GM20431 (cell line): Measurements from ENCODE around the gene C16orf74.

Source experiments
- in situ Hi-C: fragments of 300-500 bp; cut with MseI, MboI; formaldehyde crosslinking; loops from one replicate; pipeline ENCODE4 v1.15.0; 2020; ENCODE audit warnings: low sequenced_read_pairs; ENCODE audit not compliant: unreplicated experiment

The C16orf74 gene

DNA sequence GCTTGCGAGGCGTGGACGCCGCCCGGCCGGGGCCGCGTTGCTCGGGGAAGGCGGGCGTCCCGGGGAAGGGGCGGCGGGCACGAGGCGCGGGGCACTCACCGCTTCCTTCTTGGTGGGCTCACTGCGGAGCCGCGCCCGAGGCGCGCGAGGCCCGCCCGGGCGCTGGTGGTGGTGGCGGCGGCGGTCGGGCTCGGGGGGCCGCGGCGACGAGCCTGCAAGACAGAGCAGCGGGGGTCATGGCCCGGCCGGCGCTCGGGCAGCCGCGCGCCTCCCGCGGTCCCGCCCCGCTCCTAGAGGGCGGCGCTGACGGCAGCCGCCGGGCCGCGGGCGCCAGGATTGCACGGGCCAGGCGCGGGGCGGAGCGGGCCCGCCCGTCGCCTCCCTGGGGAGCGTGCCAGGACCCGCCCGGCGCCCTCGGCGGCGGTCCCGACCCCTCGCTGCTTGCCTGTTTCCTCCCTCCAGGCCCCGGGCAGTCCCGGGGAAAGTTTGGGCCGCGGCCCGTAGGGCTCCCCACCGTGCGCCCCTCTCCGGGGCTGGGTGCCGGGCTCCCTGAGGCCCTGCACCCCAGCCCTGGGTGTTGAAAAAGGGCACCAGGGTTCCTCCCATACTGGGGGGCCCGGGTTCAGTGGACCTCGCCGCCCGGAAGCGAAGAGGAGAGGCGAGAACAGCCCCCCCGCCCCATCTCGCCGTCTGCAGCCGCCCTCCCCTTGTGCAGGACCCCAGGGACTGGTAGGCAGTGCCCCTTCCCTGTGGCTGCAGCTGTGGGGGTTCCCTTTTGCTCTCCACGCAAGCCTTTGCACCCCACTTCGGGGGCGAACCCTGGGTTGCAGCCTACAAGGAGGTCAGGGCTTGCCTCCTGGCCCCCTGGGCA, at the start of gene C16orf74:
Gene C16orf74 (minus strand): TSS at position 270 of the 871 bp plus-strand sequence. CDS start 15,879 bp downstream, outside the sequence.
- in situ Hi-C loops: no loop called here

DNA sequence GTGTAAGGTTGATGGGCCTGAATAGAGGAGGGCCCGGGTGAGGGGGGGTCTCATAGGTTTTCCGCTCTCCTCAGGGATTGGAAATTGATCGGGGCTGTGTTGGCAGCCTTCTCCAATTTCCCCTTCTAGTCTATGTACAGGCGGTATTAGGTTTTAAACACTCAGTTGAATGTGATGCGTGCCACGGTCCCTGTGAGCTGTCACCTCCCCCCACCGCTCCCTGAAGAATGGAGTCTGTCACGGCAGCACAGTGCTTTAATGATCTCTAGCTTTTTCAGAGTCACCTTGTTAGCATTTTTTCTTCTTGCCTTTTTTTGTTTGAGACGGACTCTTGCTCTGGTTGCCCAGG, 49.4 kb upstream of the C16orf74 start:
- in situ Hi-C loops: loop anchor here (25.0 kb wide), 1 partner anchor 712 kb away; the partner anchor contains the start of gene FOXF1

DNA sequence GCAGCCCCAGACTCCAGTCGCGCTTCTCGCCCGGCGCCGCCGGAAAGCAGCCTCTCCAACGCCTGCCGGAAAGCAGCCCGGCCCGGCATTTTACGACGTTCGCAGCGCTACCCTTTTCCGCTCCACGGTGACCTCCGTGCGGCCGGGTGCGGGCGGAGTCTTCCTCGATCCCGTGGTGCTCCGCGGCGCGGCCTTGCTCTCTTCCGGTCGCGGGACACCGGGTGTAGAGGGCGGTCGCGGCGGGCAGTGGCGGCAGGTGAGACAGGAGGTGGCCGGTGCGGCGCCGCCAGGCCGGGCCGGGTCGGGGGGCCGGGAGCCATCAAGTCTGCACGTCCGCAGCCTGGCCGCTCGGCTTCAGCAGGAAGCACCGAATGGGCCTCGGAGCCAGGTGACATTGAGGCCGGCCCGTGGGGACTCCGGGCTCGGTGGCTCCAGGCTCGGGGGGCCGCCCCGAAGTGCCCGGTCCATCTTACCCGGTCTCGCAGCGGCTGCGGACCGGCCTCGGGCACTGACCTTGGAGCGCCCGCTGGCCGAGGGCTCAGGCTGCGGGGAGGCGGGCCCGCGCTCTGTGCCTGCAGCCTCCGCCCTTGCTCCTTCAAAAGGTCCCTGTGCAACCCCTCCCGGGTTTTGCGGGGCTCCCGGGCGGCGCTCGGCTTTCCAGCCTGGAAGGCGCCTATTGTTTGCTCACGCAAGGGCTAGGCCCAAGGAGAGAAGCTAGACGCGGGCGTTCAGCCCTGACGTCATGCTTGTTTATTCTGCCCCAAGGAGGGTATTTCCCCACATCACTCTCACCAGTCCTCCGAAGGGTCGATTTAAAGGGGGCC, 48.8 kb upstream of the C16orf74 start, which contains the start of the genes COX4I1 and EMC8:
Gene COX4I1 (plus strand): TSS at position 199 of the 824 bp plus-strand sequence. CDS start 1,511 bp downstream, outside the sequence.
Gene EMC8 (minus strand): TSS at position 48 of the 824 bp plus-strand sequence. CDS start 249 bp downstream, outside the sequence.
- in situ Hi-C loops: loop anchor here (25.0 kb wide), 1 partner anchor 713 kb away; the partner anchor contains the start of gene FOXF1

DNA sequence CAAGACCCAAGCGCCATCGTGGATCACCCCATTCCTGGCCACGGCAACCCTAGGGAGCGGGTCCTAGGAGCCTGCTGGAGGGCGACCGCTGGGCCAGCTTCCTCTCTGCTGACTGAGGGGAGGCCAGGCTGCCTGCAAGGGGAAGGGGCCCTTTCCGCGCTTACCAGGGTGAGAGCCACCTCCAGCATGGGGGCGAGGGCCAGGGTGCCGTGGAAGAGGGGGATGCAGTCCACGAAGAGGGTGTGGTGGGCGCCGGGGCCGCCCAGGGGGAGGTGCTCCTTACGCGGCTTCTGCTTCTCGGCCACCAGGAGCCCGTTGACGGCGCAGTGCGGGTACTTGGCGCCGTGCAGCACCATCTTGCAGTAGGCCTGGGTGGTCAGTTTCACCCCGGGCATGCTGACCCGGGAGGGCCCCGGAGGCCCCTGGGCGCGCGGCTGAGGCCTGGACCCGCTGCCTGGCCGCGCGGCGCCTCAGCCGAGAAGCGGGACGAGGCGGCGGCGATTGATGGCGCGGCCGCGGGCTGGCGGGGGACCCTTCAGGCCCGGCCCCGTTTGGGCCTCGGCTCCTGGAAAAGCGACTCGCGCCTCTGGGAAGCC, 48.1 kb upstream of the C16orf74 start:
- in situ Hi-C loops: no loop called here

DNA sequence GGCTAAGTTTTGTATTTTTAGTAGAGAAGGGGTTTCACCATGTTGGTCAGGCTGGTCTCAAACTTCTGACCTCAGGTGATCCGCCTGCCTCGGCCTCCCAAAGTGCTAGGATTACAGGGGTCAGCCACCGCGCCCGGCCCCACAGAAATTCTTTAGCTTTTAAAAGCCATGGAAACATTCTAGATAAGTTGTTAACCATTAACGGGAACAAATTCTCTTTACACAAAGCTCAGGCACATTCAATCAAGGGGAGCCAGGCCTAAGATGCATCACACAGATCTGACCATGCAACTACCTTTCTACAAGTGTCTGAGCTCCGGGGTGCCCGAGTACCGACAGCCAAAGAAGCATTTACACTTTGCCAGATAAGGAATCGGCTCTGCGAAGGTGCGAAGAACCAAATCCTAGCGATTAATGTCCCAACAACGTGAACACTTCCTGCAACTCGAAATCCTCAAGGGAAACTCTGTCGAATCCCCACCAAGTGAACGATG, 47.4 kb upstream of the C16orf74 start:
- in situ Hi-C loops: no loop called here

DNA sequence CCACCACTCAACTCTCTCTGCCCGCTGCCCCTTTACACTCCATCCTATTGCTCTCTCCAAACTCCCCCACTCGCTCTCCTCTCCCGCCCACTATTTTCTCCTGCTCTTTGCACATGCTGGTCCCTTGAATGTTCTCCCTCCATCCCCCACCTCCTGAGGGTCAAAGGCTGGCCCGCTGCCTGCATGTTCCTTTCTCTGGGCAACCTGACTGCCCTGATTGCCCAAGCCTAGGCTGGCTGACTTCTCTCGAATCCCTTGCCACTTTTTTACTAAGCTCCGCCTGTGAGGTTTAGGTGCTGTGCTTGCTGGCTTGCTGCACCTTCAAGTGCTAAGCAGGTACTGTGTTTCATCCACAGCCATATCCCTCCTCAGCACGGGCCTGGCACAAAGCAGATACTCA, 45.7 kb upstream of the C16orf74 start:
- in situ Hi-C loops: no loop called here

DNA sequence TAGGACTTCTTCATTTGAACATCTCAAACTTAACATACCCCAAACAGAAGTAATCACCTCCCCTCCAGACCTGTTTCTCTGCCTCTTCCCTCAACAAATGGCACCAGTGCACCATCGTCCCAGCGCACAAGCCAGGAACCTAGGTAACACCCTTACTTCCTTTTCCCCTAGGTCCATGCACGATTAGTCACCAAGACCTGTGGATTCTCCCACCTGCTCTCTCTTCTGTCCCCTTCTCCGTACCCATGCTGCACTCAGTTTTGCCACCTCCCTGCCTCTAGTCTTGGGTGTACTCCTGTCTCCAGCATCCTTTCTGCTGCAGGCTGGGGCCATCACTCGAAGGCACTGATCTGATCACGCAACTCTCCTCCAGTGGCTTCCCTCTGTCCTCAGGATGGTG, 45.3 kb upstream of the C16orf74 start:
- in situ Hi-C loops: no loop called here

DNA sequence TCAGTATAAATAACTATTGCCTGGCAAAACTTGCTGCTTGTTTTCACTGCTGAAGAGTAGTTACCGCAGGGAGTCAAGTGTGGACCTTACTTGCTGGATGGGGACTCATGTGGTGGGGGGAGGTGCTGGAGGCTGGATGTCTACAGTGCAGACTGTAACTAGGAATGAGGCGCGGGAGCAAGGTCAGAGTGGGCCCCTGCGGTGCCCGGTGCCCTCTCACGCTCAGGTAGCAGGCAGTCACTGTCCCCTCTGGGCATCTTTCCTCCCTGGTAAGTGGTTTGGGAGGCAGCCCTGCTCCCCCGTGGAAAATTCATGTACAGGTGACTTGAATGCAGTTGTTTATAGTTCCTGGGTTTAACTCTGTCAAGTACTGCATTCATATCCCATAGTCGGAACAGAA, 43.8 kb upstream of the C16orf74 start:
- in situ Hi-C loops: no loop called here

DNA sequence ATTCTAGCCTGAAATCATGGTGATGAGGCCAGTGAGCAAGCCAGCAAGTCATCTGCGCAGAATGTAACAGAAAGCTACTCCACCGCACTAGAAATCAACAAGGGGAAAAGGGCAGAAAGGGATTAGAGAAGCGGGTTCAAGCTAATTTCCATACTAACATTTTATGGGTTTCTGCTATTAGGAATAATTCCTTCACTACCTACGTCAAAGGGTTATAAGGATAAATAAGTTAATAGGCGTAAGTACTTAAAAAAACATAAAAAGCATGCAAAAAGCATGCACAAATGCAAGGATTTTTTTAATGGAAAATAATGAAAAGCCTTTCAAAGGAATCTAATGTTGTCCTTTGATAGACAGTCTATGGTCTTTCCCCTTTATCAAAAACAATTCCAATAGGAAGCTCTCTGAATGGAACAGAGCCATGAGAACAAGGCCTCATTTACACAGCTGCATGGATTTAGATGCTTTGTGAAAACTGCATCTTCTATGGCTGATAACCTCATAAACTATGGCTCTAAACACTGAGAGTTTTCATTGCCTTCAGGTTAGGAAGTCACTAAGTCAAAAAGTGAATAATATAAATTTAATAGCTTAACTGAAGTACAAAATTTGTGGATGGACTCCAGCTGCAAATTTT, 42.9 kb upstream of the C16orf74 start:
- in situ Hi-C loops: no loop called here

DNA sequence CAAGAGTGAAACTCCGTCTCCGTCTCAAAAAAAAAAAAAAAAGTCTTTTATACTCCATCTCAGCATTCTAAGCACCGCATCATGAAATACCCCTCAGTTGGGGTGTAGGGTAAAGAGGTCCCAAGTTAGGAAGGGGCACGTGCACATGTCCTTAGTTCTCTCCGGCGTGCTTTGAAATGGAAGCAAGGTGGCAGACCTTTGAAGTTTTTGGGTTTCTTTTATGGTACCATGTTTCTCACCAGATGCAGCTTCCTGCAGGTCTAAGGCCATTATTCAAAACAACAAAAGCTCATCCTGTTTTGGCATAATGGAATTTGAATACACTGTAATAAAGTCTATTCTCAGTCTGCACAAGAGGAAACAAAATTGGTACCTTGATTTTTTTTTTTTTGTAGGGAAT, 38.9 kb upstream of the C16orf74 start:
- in situ Hi-C loops: no loop called here

DNA sequence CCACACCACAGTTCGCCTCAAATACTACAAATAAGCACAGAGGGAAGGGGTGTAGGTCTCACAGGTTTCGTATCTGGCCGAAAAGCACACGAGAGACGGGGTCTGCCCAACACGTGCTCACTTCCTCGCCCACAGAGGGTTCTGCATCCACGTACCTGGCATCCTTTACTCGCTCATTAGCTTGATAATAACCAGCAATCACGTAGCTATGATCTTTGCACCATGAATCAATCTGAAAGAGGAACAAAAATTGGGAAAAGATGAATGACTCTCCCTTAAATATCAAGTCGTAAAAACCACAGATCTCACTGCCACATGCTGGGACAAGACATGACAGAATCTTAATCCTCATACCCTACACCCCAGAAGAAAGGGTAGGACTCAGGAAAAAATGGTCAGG, 37.9 kb upstream of the C16orf74 start:
- in situ Hi-C loops: no loop called here

DNA sequence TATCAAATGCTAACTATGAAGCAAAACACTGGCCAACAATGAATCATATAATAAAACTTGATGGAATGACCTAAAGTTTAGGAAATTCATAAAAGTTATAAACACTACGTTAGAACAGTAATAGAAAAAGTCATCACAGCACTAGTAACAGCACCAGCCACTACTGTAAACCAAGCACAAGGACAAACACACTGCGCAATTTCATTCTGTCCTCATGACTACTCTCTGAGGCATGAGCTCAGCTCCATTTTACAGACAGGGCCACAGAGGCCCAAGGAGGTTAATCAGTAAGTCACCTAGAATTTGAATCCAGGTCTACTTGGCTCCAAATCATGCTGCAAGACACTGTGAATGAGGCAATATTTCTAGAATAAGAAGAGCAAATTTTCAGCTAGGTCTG, 35.0 kb upstream of the C16orf74 start:
- in situ Hi-C loops: no loop called here

DNA sequence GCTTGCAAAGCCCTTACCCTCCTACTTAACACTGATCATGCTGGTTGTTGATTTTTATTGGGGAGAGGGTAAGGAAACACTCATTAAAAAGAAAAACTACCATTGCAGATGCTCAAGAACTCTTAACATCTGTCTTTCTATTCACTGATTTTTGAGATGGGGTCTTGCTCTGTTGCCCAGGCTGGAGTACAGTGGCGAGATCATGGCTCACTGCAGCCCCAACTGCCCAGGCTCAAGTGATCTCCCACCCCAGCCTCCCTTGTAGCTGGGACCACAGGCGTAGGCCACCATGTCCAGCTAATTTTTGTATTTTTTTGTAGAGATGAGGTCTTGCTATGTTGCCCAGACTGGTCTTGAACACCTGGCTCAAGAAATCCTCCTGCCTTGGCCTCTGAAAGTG, 33.9 kb upstream of the C16orf74 start:
- in situ Hi-C loops: no loop called here

DNA sequence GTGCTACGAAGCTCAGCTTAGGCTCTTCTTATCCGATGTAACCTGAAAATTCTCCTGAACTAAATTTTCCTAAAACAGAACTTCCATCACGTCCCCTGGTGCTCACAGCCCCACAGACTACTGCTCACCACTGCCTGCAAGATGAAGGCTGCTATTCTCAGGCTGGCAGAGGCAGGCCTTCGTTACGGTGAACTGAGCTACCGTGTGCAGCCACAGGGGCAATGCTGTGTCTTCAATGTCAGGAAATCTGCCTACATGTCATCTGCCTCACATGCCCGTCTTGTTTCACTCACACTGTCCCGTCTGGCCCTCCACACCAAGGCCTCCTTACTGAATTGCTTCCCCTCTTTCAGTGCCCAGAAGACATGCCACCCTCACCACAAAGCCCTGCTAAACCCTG, 32.5 kb upstream of the C16orf74 start:
- in situ Hi-C loops: no loop called here

DNA sequence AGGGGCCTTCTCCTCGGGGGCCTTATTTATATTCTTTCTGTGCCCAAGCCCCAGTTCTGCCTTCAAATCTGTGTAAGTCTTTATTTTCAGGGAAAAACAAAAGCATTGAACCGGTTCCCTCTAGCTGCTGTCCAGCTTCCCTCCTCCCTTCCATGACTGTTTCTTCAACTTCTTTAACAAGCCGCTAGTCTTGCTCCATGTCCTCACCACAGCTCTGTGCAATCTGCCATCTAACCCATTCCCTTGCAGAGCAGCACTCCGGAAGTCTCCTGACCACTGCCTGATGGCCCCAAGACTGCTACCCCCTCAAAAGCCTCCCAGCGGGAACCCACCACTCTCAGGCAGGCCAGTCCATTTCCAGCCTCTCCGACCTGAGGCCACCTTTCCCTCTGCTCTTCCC, 31.6 kb upstream of the C16orf74 start:
- in situ Hi-C loops: no loop called here

DNA sequence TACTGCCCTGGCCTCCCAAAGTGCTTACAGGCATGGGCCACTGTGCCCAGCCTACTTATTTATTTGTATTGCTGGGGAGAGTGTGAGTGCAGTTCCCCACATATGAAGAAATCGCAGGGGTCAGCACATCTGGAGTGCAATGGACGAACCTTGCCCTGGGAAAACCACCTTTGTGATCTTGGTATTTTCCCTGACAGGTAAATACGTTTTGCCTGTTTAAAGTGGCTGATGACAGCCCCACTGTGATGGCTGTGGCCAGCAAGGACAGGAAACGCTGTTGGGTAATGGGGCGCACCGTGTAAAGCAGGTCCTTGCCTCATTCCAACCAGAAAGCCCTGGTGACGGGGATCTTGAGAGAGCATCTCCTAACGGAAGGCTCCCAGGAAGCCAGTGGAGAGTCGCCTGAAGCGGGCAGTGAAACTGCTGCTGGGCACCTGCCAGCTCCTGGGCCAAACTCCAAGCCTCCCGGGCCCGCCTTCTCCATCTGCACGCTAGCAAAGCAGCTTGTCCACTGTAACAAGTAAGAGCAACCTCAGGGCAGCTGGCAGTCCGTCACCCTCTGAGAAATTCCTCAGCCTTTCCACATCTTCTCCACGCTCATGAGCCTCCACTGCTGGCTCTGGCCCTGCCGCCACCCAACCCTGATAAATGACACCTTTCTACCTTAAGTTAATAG, 30.9 kb upstream of the C16orf74 start:
- in situ Hi-C loops: no loop called here

DNA sequence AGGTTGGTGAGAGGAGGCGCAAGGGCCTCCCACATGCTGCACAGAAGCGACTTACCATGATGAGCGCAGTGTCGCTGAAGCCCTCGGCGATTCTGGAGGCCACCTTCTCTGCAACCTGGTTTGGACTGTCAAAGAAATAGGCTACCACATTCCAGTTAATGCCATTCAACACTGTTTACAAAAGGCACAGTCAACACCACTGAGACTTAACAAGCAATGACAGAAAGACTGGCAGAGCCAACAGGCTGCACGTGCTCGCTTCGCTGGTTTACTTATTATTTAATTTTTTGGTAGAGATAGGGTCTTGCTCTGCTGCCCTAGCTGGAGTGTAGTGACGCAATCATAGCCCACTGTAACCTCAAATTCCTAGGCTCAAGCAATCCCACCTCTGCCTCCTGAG, 30.3 kb upstream of the C16orf74 start:
- in situ Hi-C loops: no loop called here

DNA sequence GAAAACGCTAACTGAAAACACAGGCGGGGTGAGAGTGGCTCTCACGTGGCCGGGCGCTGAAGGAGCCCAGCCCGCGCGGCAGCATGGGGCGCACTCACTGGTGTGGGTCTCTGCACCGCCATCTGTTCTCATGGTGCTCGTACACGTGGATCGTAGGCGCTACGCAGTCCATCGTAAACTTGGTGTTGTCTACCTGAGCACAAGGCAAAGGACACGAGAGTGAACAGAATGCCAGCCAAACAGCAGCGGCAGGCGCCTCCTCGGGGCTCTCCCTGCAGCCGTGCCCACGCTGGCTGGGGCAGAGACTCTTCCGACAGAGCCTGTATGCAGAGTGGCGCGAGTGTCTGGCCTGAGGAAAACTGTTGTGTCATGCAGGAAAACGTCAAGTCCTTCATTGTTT, 29.4 kb upstream of the C16orf74 start:
- in situ Hi-C loops: no loop called here

DNA sequence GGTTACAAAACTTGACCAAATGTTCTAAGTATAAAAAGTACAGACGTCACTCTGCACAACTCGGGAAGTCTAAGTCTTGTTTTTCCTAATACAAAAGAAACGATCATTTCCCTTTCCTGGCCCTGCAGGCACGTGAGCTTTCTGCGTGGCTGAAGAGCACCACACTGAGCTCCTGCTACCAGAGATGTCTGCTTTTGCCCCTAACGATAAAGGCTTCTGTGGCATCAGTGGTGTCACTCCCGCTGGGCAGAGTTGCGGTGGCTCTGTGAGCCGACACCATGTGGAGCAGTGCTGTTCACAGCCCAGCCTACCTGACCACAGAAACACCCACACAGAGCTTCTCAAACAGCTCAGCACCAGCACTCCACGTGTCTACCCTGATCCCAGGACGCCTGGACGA, 28.0 kb upstream of the C16orf74 start:
- in situ Hi-C loops: no loop called here
